GM19397 (cell line): Measurements from ENCODE around the gene TBCD.

ENCODE experiments used
- ATAC-seq: cut with Tn5 transposase; IDR thresholded peaks from one replicate; pipeline ENCODE4 v1.9.1; 2021; ENCODE audit warnings: mild to moderate bottlenecking, moderate library complexity; ENCODE audit not compliant: unreplicated experiment

Gene TBCD

GRCh38 chr17:82789051-82789592 lies 37.3 kb downstream of the TBCD start:
- no peak for ATAC-seq

- no peak for ATAC-seq
Observed at GRCh38 chr17:82789806-82790205, 37.9 kb downstream of the TBCD start.

- ATAC-seq = no peak
Observed at GRCh38 chr17:82790391-82790790, 38.5 kb downstream of the TBCD start.

GRCh38 chr17:82791532-82791931 lies 39.7 kb downstream of the TBCD start:
- no peak for ATAC-seq

GRCh38 chr17:82793974-82794630 lies 42.2 kb downstream of the TBCD start:
- no peak for ATAC-seq

- no peak for ATAC-seq
Observed at GRCh38 chr17:82794781-82795482, 43.1 kb downstream of the TBCD start.

GRCh38 chr17:82795615-82796014 lies 43.8 kb downstream of the TBCD start:
- no peak for ATAC-seq

GRCh38 chr17:82797061-82797460 lies 45.2 kb downstream of the TBCD start:
- no peak for ATAC-seq

GRCh38 chr17:82798752-82799151 lies 46.9 kb downstream of the TBCD start:
- ATAC-seq = no peak

GRCh38 chr17:82799591-82799990 lies 47.7 kb downstream of the TBCD start:
- no peak for ATAC-seq

GRCh38 chr17:82800885-82801284 lies 49.0 kb downstream of the TBCD start:
- ATAC-seq = no peak

GRCh38 chr17:82801377-82801970 lies 49.6 kb downstream of the TBCD start:
- no peak for ATAC-seq

GRCh38 chr17:82802075-82802780 lies 50.4 kb downstream of the TBCD start:
- no peak for ATAC-seq

GRCh38 chr17:82803185-82803584 lies 51.3 kb downstream of the TBCD start:
- no peak for ATAC-seq

GRCh38 chr17:82803606-82804005 lies 51.7 kb downstream of the TBCD start:
- no peak for ATAC-seq

- ATAC-seq = no peak
Observed at GRCh38 chr17:82804442-82805191, 52.8 kb downstream of the TBCD start.

- ATAC-seq = no peak
Observed at GRCh38 chr17:82805254-82805653, 53.4 kb downstream of the TBCD start.

GRCh38 chr17:82805823-82806222 lies 54.0 kb downstream of the TBCD start:
- no peak for ATAC-seq

GRCh38 chr17:82806645-82807044 lies 54.8 kb downstream of the TBCD start:
- no peak for ATAC-seq

GRCh38 chr17:82807101-82807500 lies 55.2 kb downstream of the TBCD start:
- no peak for ATAC-seq

GRCh38 chr17:82807562-82807961 lies 55.7 kb downstream of the TBCD start:
- ATAC-seq = no peak
